Endothelial cell (in vitro differentiated cells): ENCODE measurements around the gene PUDP. TPM values are rescaled to one million over a fixed set of nuclear protein-coding genes. Genes with fewer than 3 reads are reported as not detected.

Experiments used
- DNase-seq: peaks from one replicate; pipeline ENCODE4 v3.0.0; 2021; ENCODE audit warnings: low spot score
- H3K27ac Mint-ChIP-seq: one replicate; pipeline ENCODE4 v1.8.0; 2021; ENCODE audit warnings: mixed read lengths, inconsistent platforms; ENCODE audit not compliant: unreplicated experiment
- H3K27me3 Mint-ChIP-seq: one replicate; pipeline ENCODE4 v1.8.0; 2021; ENCODE audit warnings: mild to moderate bottlenecking, moderate library complexity, mixed read lengths, inconsistent platforms; ENCODE audit not compliant: unreplicated experiment
- H3K36me3 Mint-ChIP-seq: one replicate; pipeline ENCODE4 v1.8.0; 2021; ENCODE audit warnings: mild to moderate bottlenecking, low read depth, mixed read lengths, inconsistent platforms; ENCODE audit not compliant: unreplicated experiment
- H3K4me1 Mint-ChIP-seq: one replicate; pipeline ENCODE4 v1.8.0; 2021; ENCODE audit warnings: mild to moderate bottlenecking, mixed read lengths, inconsistent platforms; ENCODE audit not compliant: unreplicated experiment
- H3K4me3 Mint-ChIP-seq: one replicate; pipeline ENCODE4 v1.8.0; 2021; ENCODE audit warnings: mild to moderate bottlenecking, mixed read lengths, inconsistent platforms; ENCODE audit not compliant: unreplicated experiment
- H3K9me3 Mint-ChIP-seq: one replicate; pipeline ENCODE4 v1.8.0; 2021; ENCODE audit warnings: mixed read lengths, inconsistent platforms; ENCODE audit not compliant: unreplicated experiment
- total RNA-seq: library from RNA; stranded (reverse); fragmentation: NEBNext Ultra II Directional; extraction: Animal tissue kit (Norgen Biotek cat#: 25700); gene quantifications from one replicate; pipeline ENCODE4 v1.2.1, GENCODE V29; 2021; ENCODE audit not compliant: unreplicated experiment
- TF ChIP-seq, protein P1 (sequence below): fragments of 200-600 bp; sonication (generic); IDR thresholded peaks from one replicate; pipeline ENCODE4 v1.5.0; 2021; ENCODE audit warnings: antibody characterized with exemption; ENCODE audit not compliant: unreplicated experiment

Gene PUDP
- total RNA-seq, 1 donor from 2014 or later, result 45.0 TPM

GRCh38 chrX:7054219-7055216 is 93.4 kb downstream of the PUDP start:
- TF ChIP-seq, protein P1, sequence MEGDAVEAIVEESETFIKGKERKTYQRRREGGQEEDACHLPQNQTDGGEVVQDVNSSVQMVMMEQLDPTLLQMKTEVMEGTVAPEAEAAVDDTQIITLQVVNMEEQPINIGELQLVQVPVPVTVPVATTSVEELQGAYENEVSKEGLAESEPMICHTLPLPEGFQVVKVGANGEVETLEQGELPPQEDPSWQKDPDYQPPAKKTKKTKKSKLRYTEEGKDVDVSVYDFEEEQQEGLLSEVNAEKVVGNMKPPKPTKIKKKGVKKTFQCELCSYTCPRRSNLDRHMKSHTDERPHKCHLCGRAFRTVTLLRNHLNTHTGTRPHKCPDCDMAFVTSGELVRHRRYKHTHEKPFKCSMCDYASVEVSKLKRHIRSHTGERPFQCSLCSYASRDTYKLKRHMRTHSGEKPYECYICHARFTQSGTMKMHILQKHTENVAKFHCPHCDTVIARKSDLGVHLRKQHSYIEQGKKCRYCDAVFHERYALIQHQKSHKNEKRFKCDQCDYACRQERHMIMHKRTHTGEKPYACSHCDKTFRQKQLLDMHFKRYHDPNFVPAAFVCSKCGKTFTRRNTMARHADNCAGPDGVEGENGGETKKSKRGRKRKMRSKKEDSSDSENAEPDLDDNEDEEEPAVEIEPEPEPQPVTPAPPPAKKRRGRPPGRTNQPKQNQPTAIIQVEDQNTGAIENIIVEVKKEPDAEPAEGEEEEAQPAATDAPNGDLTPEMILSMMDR, result no peak
- no peak overlapping the region for H3K27ac Mint-ChIP-seq
- H3K36me3 Mint-ChIP-seq, result peaks cover 7% of the 10 kb centered on the region

DNA sequence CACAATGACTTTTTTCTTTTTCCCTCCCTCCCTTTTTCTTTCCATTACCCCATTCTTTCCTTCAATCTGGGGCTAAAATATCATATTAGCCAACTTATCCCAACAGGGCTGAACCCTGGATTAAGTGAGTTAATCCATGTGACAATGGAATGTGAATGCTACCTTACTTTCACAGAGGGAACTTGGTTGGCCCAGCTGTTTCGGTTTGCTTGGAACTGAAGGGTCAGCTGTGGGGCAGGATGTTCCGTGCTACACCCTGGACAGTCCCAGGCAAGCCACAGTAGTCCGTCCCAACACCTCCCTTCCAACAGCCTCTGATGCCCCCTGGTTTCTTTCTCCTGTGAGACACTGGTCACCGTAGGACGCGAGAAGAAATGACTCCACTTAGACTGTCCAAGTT is 95.4 kb downstream of the PUDP start:
- H3K4me1 Mint-ChIP-seq, result no peaks in the 10 kb centered on the region
- no peak overlapping the region for H3K4me3 Mint-ChIP-seq
- peaks cover 3% of the 10 kb centered on the region for H3K27me3 Mint-ChIP-seq
- H3K9me3 Mint-ChIP-seq, result no peaks in the 10 kb centered on the region
- TF ChIP-seq, protein P1, result no peak
- H3K27ac Mint-ChIP-seq, result no peak overlapping the region
- H3K36me3 Mint-ChIP-seq, result peaks cover 7% of the 10 kb centered on the region
- DNase-seq, result no peak

More at GRCh38 chrX:7054219-7055216, 93.4 kb downstream of the PUDP start:
- Mint-ChIP-seq H3K4me1 (no peaks in the 10 kb centered on the region), H3K4me3 (no peak overlapping the region), H3K9me3 (no peaks in the 10 kb centered on the region), H3K27me3 (peaks cover 3% of the 10 kb centered on the region)
- no peak for DNase-seq

GRCh38 chrX:7050271-7050670 is 97.7 kb downstream of the PUDP start:
- Mint-ChIP-seq H3K4me1 (no peaks in the 10 kb centered on the region), H3K27me3 (no peaks in the 10 kb centered on the region), H3K9me3 (no peaks in the 10 kb centered on the region), H3K27ac (no peak overlapping the region), H3K36me3 (peaks cover 3% of the 10 kb centered on the region), H3K4me3 (no peak overlapping the region)
- TF ChIP-seq, protein P1, result no peak
- no peak for DNase-seq

DNA sequence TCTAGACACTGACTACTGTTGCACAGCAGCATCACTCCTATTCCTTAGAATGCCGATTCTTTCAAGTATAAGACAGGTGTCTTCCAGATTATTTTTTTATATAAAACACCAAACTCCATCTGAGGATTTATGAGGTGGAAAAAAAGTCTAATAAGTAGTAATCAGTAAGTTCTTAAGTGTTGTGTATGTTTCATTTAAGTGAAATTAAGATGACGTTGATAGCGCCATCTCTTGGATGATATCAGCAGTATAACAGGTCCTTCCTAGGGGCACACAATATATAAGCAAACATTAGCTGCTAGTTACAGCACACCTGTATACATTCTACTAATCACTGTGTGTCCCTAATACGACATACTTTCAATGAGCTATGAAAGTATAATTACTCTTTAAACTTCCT is 100.0 kb downstream of the PUDP start:
- Mint-ChIP-seq H3K9me3 (no peaks in the 10 kb centered on the region), H3K4me1 (no peaks in the 10 kb centered on the region), H3K36me3 (peaks cover 2% of the 10 kb centered on the region), H3K27ac (no peak overlapping the region), H3K4me3 (no peak overlapping the region), H3K27me3 (no peaks in the 10 kb centered on the region)
- DNase-seq, result no peak
- TF ChIP-seq, protein P1, result no peak
